CD4-positive, CD25-positive, alpha-beta regulatory T cell (primary cell): ENCODE results near the gene DNAJA2. TPM values are rescaled to one million over a fixed set of nuclear protein-coding genes. Genes with fewer than 3 reads are reported as not detected.
A peak's percentile ranks its signal among the peaks of the same experiment; 100 is the strongest.

Experiments
- ATAC-seq, 2 donors: fragments of 150-1000 bp; cut with Tn5 transposase; one replicate each; pipeline ENCODE4 v1.10.0; 2021; ENCODE audit warnings: low read depth in 2 of 2, moderate number of reproducible peaks in 2 of 2, moderate library complexity in 1 of 2
- DNase-seq, 3 donors: peaks; one replicate each; pipeline versions ENCODE4 v3.0.0 to v3.0.0-alpha.2; 2012 to 2022; ENCODE audit warnings: mixed read lengths in 1 of 3
- H3K27ac ChIP-seq: one replicate; pipeline ENCODE4 v1.7.0; 2013; ENCODE audit warnings: mild to moderate bottlenecking, low read length; ENCODE audit not compliant: insufficient read depth, poor library complexity, severe bottlenecking
- H3K27me3 ChIP-seq: one replicate; pipeline ENCODE4 v1.7.0; 2013; ENCODE audit warnings: low read length; ENCODE audit not compliant: control insufficient read depth, insufficient read depth
- H3K36me3 ChIP-seq: one replicate; pipeline ENCODE4 v1.7.0; 2013; ENCODE audit warnings: mild to moderate bottlenecking, low read length, moderate library complexity; ENCODE audit not compliant: control insufficient read depth, insufficient read depth
- H3K4me1 ChIP-seq: 2 replicates; pipeline ENCODE4 v1.7.0; 2013; ENCODE audit warnings: mild to moderate bottlenecking, low read length; ENCODE audit not compliant: insufficient read depth, control insufficient read depth, poor library complexity, severe bottlenecking
- H3K4me3 ChIP-seq: one replicate; pipeline ENCODE4 v1.7.0; 2013; ENCODE audit warnings: low read depth, mild to moderate bottlenecking, low read length, moderate library complexity
- H3K9me3 ChIP-seq, 2 experiments: 1 replicate in 1 of 2; 2 replicates in 1 of 2; pipeline ENCODE4 v1.7.0; 2013; ENCODE audit warnings: low read length in 2 of 2, mild to moderate bottlenecking in 1 of 2, moderate library complexity in 1 of 2; ENCODE audit not compliant: control insufficient read depth in 2 of 2
- H3K27ac Mint-ChIP-seq, 3 donors: one replicate each; pipeline ENCODE4 v1.8.0; 2020 to 2022; ENCODE audit warnings: mild to moderate bottlenecking in 3 of 3, mixed read lengths in 3 of 3, moderate library complexity in 2 of 3
- H3K27me3 Mint-ChIP-seq: one replicate; pipeline ENCODE4 v1.8.0; 2022; ENCODE audit warnings: mild to moderate bottlenecking, mixed read lengths
- H3K36me3 Mint-ChIP-seq: one replicate; pipeline ENCODE4 v1.8.0; 2020; ENCODE audit warnings: mixed read lengths
- H3K4me1 Mint-ChIP-seq, 4 donors: one replicate each; pipeline ENCODE4 v1.8.0; 2020 to 2022; ENCODE audit warnings: mixed read lengths in 4 of 4, mild to moderate bottlenecking in 1 of 4
- H3K4me3 Mint-ChIP-seq, 4 donors: one replicate each; pipeline ENCODE4 v1.8.0; 2020 to 2022; ENCODE audit warnings: mild to moderate bottlenecking in 4 of 4, mixed read lengths in 4 of 4, moderate library complexity in 3 of 4
- H3K9me3 Mint-ChIP-seq, 7 donors: one replicate each; pipeline ENCODE4 v1.8.0; 2020 to 2022; ENCODE audit warnings: mixed read lengths in 7 of 7, mild to moderate bottlenecking in 3 of 7, moderate library complexity in 2 of 7
- polyA plus RNA-seq, 4 donors: library from polyadenylated mRNA; unstranded; fragments of 300-500 nt; fragmentation: Illumina TruSeq; gene quantifications; one replicate each; pipeline ENCODE4 v1.2.3, GENCODE V29; 2021
- total RNA-seq: library from RNA; stranded (reverse); gene quantifications from one replicate; pipeline ENCODE4 v1.2.3, GENCODE V29; 2022

The DNAJA2 gene
- total and polyA plus RNA-seq, 5 donors from 2014 or later, result 90.8 to 110 (median 94.8) TPM

DNA sequence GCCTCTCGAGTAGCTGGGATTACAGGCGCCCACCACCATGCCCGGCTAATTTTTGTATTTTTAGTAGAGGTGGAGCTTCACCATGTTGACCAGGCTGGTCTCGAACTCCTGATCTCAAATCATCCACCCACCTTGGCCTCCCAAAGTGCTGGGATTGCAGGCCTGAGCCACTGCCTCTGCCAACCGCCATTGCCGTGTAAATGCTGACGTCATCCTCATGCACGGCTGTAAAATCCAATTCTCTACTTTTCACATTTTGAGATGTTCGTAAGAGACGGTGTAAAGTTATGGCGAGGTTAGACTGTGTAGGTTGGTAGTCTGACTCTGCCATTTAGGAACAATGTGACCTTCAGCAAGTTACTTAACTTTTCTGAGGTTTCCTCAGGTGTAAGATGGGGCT, 1.7 kb upstream of the DNAJA2 start:
- peak overlapping the region; percentile 91 to 99 (median 98) for H3K27ac Mint-ChIP-seq

DNA sequence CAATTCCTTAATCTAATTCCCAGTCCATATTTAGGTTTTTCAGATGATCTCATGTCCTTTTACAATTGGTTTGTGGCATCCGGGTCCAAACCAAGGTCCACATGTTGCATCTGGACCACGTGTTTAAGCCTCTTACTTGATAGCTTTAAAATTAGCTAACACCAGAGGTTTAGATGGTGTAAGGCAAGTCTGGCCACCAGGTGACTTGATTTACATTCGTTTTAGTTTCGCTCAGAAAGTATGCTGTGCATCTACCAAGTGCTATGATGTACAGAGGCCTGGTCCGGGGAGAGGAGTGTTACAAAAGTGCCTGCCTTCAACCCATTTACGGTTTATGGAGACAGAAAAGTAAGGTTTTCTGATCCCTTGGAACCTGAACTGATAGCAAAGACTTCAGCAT, 878 bp upstream of the DNAJA2 start:
- H3K27ac Mint-ChIP-seq, result peak overlapping the region; percentile 91 to 99 (median 98)
- Histone ChIP-seq H3K27me3 (no peaks in the 10 kb centered on the region), H3K4me3 (peak overlapping the region; percentile 83), H3K27ac (peak overlapping the region; percentile 96), H3K36me3 (peaks cover 18% of the 10 kb centered on the region), H3K9me3 (no peaks in the 10 kb centered on the region), H3K4me1 (peaks cover 59% of the 10 kb centered on the region)
- DNase-seq (peak; percentile 4 to 80 (median 44)), ATAC-seq (no peak)
- peaks cover 32 to 60% (median 44%) of the 10 kb centered on the region in 4 donors for H3K4me1 Mint-ChIP-seq
- peaks cover 14% of the 10 kb centered on the region for H3K36me3 Mint-ChIP-seq
- peaks cover 0 to 2% (median 0%) of the 10 kb centered on the region in 7 donors for H3K9me3 Mint-ChIP-seq
- H3K27me3 Mint-ChIP-seq, result no peaks in the 10 kb centered on the region
- peak overlapping the region; percentile 92 to 98 (median 94) for H3K4me3 Mint-ChIP-seq

More for the DNA sequence above, 1.7 kb upstream of the DNAJA2 start:
- no peak for DNase-seq
- H3K27me3 ChIP-seq, result no peaks in the 10 kb centered on the region
- no peaks in the 10 kb centered on the region for H3K27me3 Mint-ChIP-seq
- H3K27ac ChIP-seq, result peak overlapping the region; percentile 96
- ATAC-seq, result no peak
- peaks cover 12% of the 10 kb centered on the region for H3K36me3 Mint-ChIP-seq
- no peaks in the 10 kb centered on the region for H3K9me3 ChIP-seq
- H3K4me1 Mint-ChIP-seq, result peaks cover 30 to 53% (median 41%) of the 10 kb centered on the region in 4 donors
- peaks cover 51% of the 10 kb centered on the region for H3K4me1 ChIP-seq
- H3K4me3 ChIP-seq, result no peak overlapping the region
- peaks cover 10% of the 10 kb centered on the region for H3K36me3 ChIP-seq
- peak overlapping the region in 3 of 4 donors; percentile 52 to 98 (median 92) for H3K4me3 Mint-ChIP-seq
- H3K9me3 Mint-ChIP-seq, result peaks cover 0 to 2% (median 0%) of the 10 kb centered on the region in 7 donors

DNA sequence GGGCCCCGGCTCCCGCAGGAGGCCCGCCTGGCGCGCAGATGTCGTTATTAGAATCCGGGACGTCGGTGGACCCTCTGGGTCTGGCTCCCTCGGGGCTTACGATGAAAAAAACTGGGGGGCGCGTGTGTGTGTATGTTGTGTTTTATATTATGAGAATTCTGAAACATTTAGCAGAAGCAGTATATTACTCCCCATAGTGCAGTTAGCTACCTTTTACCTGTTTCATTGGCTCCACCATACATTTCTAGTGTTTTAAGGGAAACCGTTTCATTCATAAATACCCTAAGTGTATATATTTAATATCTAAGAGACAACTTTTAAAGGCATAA, 486 bp upstream of the DNAJA2 start:
- no peak for ATAC-seq
- H3K4me1 Mint-ChIP-seq, result peaks cover 36 to 64% (median 45%) of the 10 kb centered on the region in 4 donors

DNA sequence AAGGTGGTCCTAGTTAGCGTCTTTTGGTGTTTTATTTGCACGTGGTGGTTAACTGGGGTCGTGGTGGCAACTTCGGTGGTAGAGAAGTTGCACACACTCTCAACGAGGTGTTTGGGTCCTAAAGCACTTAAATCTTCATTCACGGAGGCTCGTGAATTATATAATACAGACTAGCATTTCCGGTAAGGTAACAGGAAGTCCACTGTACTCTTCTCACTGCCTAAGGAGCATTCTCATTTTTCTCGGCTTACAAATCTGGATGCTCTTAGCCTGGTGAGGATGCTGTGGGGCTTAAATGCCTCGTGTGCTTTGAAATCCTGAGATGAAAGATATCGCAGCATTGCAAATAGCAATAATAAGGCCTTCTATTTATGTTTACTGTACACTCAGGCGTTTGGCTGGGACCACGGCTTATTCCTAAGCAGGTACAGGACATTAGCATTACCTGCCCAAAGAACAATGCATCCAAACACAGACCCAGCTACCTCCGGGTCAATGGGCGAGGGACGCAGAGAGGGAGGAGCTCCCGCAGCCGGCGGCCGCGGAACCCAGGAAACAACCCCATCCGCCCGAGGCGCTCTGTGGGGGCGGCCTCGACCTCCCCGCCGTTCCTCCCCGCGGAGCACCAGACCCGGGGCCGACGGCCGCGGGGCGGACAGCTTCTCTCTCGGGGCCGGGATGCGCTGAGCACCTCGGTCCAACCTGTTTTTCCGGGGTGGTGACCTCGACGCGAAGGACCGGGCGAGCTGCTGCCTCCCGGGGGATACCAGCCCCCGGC, 856 bp downstream of the DNAJA2 start:
- H3K27me3 ChIP-seq, result no peaks in the 10 kb centered on the region
- no peaks in the 10 kb centered on the region for H3K27me3 Mint-ChIP-seq
- peaks cover 17% of the 10 kb centered on the region for H3K36me3 Mint-ChIP-seq
- peak overlapping the region; percentile 96 for H3K27ac ChIP-seq
- H3K27ac Mint-ChIP-seq, result peak overlapping the region; percentile 91 to 98 (median 97)
- ATAC-seq (peak; percentile 21 to 29), DNase-seq (peak; percentile 39 to 74 (median 52))
- peaks cover 0 to 2% (median 0%) of the 10 kb centered on the region in 7 donors for H3K9me3 Mint-ChIP-seq
- peak overlapping the region; percentile 91 to 99 (median 94) for H3K4me3 Mint-ChIP-seq
- H3K4me1 ChIP-seq, result peaks cover 70% of the 10 kb centered on the region
- no peaks in the 10 kb centered on the region for H3K9me3 ChIP-seq
- H3K4me3 ChIP-seq, result peak overlapping the region; percentile 92
- H3K36me3 ChIP-seq, result peaks cover 35% of the 10 kb centered on the region
- H3K4me1 Mint-ChIP-seq, result peaks cover 37 to 77% (median 55%) of the 10 kb centered on the region in 4 donors

More for the DNA sequence above, 486 bp upstream of the DNAJA2 start:
- H3K9me3 Mint-ChIP-seq, result peaks cover 0 to 2% (median 0%) of the 10 kb centered on the region in 7 donors
- no peaks in the 10 kb centered on the region for H3K9me3 ChIP-seq
- peak overlapping the region; percentile 91 to 99 (median 98) for H3K27ac Mint-ChIP-seq
- H3K36me3 Mint-ChIP-seq, result peaks cover 17% of the 10 kb centered on the region
- H3K27me3 ChIP-seq, result no peaks in the 10 kb centered on the region
- H3K4me3 Mint-ChIP-seq, result peak overlapping the region; percentile 92 to 98 (median 94)
- H3K4me3 ChIP-seq, result peak overlapping the region; percentile 83
- peaks cover 22% of the 10 kb centered on the region for H3K36me3 ChIP-seq
- peaks cover 63% of the 10 kb centered on the region for H3K4me1 ChIP-seq
- H3K27ac ChIP-seq, result peak overlapping the region; percentile 96
- no peak for DNase-seq
- H3K27me3 Mint-ChIP-seq, result no peaks in the 10 kb centered on the region

DNA sequence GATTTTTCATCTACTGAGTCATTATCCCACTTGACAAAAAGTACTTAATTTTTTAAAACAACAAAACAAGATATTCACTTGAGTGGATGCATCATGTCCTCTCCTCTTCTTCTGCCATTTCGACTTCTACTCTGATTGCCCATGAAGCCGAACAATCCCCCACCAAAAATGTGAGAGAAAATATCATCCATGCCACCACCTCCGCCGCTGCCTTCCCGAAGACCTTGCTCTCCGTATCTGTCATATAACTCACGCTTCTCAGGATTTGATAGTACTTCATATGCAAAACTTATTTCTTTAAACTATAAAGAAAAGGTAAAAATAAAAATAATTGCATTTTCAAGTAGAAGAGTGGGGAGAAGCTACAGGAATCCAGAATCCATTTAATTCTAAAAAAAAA, 2.2 kb downstream of the DNAJA2 start:
- peaks cover 48% of the 10 kb centered on the region for H3K36me3 ChIP-seq
- peak overlapping the region; percentile 43 for H3K4me3 ChIP-seq
- Mint-ChIP-seq H3K36me3 (peaks cover 27% of the 10 kb centered on the region), H3K27ac (peak overlapping the region; percentile 34 to 77 (median 62)), H3K27me3 (no peaks in the 10 kb centered on the region), H3K4me1 (peaks cover 32 to 80% (median 53%) of the 10 kb centered on the region in 4 donors), H3K9me3 (peaks cover 0 to 2% (median 0%) of the 10 kb centered on the region in 7 donors), H3K4me3 (peak overlapping the region; percentile 67 to 81 (median 78))
- H3K4me1 ChIP-seq, result peaks cover 62% of the 10 kb centered on the region
- H3K27me3 ChIP-seq, result no peaks in the 10 kb centered on the region
- no peak for DNase-seq
- no peak for ATAC-seq
- H3K27ac ChIP-seq, result peak overlapping the region; percentile 96
- H3K9me3 ChIP-seq, result no peaks in the 10 kb centered on the region

DNA sequence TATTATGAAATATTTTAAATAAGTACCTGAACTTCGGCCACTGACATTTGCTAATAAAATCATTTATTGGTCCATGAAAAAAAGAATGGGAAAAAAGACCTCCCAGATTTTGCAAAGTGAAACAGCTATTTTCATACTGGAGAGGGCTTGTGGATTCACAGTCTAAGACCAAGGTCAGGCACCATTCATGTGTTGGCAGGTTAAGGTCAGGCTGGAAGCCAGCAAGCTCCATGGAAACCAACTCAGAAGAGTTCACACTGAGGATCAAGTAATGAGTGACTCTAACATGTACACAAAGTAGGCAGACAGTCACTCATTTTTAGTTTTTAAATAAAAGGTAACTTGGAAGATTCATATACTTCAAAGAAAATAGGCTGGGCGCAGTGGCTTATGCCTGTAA, 3.4 kb downstream of the DNAJA2 start:
- H3K27me3 ChIP-seq, result no peaks in the 10 kb centered on the region
- Mint-ChIP-seq H3K27me3 (no peaks in the 10 kb centered on the region), H3K4me3 (peak overlapping the region in 3 of 4 donors; percentile 28 to 76 (median 45)), H3K36me3 (peaks cover 27% of the 10 kb centered on the region), H3K4me1 (peaks cover 29 to 73% (median 47%) of the 10 kb centered on the region in 4 donors), H3K9me3 (no peaks in the 10 kb centered on the region), H3K27ac (peak overlapping the region in 1 of 3 donors; percentile 8)
- H3K9me3 ChIP-seq, result no peaks in the 10 kb centered on the region
- ATAC-seq, result no peak
- H3K4me1 ChIP-seq, result peaks cover 53% of the 10 kb centered on the region
- H3K4me3 ChIP-seq, result peak overlapping the region; percentile 38
- DNase-seq, result no peak
- no peak overlapping the region for H3K27ac ChIP-seq
- peaks cover 60% of the 10 kb centered on the region for H3K36me3 ChIP-seq

DNA sequence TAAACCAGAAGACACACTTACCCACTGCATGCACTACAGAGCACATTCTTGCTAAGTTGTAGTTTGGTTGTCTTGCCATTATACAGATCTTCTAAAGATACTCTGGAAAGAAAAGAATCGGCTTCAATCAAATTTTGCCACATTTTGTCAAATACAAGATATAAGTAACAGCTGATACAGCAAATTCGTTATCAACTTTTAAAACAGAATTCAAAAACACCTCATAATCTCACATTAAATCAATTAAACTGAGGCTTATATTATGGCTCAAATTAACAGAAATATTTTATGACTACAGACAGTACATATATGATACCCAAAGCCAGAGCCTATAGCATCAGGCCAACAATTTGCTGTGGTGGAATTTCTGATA, 5.4 kb downstream of the DNAJA2 start:
- Histone ChIP-seq H3K27me3 (no peaks in the 10 kb centered on the region), H3K4me1 (peaks cover 41% of the 10 kb centered on the region), H3K9me3 (no peaks in the 10 kb centered on the region), H3K36me3 (peaks cover 81% of the 10 kb centered on the region), H3K27ac (no peak overlapping the region), H3K4me3 (no peak overlapping the region)
- DNase-seq (no peak), ATAC-seq (no peak)
- Mint-ChIP-seq H3K36me3 (peaks cover 33% of the 10 kb centered on the region), H3K4me3 (no peak overlapping the region), H3K27ac (peak overlapping the region in 1 of 3 donors; percentile 29), H3K9me3 (no peaks in the 10 kb centered on the region), H3K27me3 (no peaks in the 10 kb centered on the region), H3K4me1 (peaks cover 24 to 73% (median 46%) of the 10 kb centered on the region in 4 donors)
